Activated CD4-positive, alpha-beta memory T cell treated with anti-CD3 and anti-CD28 coated beads, Interleukin-2, amount 10 ng/mL, durations not matched to agents 7 days and 5 days (primary cell): Measurements from ENCODE around the gene ENKD1. TPM values are rescaled to one million over a fixed set of nuclear protein-coding genes. Genes with fewer than 3 reads are reported as not detected.
A peak's percentile ranks its signal among the peaks of the same experiment; 100 is the strongest.

ENCODE experiments used
- CTCF ChIA-PET: fragments of 350-600 bp; sonication (Branson Sonifier 250); formaldehyde crosslinking; loops from one replicate; lab custom pipeline; 2021; ENCODE audit warnings: antibody characterized with exemption, inconsistent platforms; lab: Charles Lee
- POLR2A ChIA-PET: fragments of 350-600 bp; sonication (Branson Sonifier 250); formaldehyde crosslinking; loops from one replicate; lab custom pipeline; 2021; ENCODE audit warnings: antibody characterized with exemption; lab: Charles Lee
- DNase-seq: peaks from one replicate; pipeline ENCODE4 v3.0.0-alpha.2; 2020
- H3K27ac Mint-ChIP-seq: one replicate; pipeline ENCODE4 v1.8.0; 2021; ENCODE audit warnings: mild to moderate bottlenecking, mixed read lengths
- H3K27me3 Mint-ChIP-seq: one replicate; pipeline ENCODE4 v1.8.0; 2021; ENCODE audit warnings: mixed read lengths
- H3K36me3 Mint-ChIP-seq: one replicate; pipeline ENCODE4 v1.8.0; 2021; ENCODE audit warnings: low read depth, mixed read lengths
- H3K4me1 Mint-ChIP-seq: one replicate; pipeline ENCODE4 v1.8.0; 2021; ENCODE audit warnings: mixed read lengths
- H3K4me3 Mint-ChIP-seq: one replicate; pipeline ENCODE4 v1.8.0; 2021; ENCODE audit warnings: mild to moderate bottlenecking, mixed read lengths
- H3K9me3 Mint-ChIP-seq: one replicate; pipeline ENCODE4 v1.8.0; 2021; ENCODE audit warnings: mixed read lengths
- total RNA-seq, 2 experiments: library from RNA; stranded (reverse); gene quantifications; one replicate each; pipeline ENCODE4 v1.2.3, GENCODE V29; 2021

ENKD1 gene, protein sequence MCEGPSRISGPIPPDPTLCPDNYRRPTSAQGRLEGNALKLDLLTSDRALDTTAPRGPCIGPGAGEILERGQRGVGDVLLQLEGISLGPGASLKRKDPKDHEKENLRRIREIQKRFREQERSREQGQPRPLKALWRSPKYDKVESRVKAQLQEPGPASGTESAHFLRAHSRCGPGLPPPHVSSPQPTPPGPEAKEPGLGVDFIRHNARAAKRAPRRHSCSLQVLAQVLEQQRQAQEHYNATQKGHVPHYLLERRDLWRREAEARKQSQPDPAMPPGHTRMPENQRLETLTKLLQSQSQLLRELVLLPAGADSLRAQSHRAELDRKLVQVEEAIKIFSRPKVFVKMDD
- total RNA-seq, result 1 to 10 TPM; 7.4 to 8.1 TPM

DNA sequence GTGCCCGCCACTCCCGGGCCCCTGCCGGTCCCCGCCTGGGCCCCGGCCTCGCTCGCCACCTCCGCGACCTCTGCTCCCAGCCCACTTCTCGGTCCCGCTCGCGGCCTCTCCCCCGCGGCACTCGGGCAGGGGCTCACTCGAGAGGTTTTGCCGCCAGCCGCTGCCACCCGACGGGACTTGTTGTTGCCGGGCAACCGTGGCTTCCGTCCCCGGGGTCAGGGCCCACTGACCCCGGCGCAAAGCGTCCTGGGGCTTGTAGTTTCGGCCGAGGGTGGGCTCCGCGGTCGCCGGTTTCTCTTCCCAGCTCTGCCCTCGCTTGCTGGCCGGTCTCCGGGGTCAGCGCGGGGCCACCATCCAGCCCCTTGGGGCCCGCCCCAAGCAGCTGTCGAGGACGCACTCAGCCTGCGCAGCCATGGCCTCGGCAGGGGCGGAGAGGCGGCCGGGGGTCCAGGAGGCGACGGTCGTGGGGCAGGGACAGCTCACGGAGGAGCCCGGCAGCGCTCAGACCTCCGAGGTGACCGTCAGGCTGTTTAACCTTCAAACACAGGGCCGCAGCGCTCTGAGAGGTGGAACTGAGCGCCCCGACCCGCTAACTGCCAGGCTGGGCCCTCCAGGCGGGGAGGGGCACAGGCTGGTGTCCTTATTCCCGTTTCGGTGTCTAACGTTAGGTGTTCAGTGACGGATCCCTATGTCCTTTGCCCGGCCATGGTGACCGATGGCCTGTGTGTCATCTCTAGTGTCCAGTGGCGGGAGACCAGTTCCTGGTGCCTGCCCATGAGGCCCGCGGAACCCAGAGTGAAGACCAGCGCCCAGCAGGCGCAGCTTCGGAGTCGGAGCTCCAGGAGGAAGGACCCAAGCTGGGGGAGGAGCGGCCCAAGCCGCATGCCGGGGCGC is at the start of gene ENKD1, which contains the start of gene C16orf86:
TSS of gene ENKD1 (minus strand) at position 192 of the 894 bp plus-strand sequence. CDS start 308 bp downstream, outside the sequence.
TSS of gene C16orf86 (plus strand) at position 256 of the 894 bp plus-strand sequence. CDS start at position 413, 157 bp downstream.
- H3K36me3 Mint-ChIP-seq, result no peaks in the 10 kb centered on the region
- DNase-seq, result peak; percentile 87
- H3K27me3 Mint-ChIP-seq, result no peaks in the 10 kb centered on the region
- peaks cover 27% of the 10 kb centered on the region for H3K4me1 Mint-ChIP-seq
- peak within 1 kb of the TSS; percentile 86 for H3K4me3 Mint-ChIP-seq
- no peaks in the 10 kb centered on the region for H3K9me3 Mint-ChIP-seq
- ChIA-PET CTCF (interaction anchor here (1.0 to 16.7 kb wide), 17 partner anchors 22 to 374 kb away, joined by 3 to 179 read pairs (median 4); partner anchors contain the start of genes ATP6V0D1, CARMIL2 and CTCF), POLR2A (interaction anchor here (1.0 to 3.7 kb wide), 12 partner anchors 8 to 186 kb away, joined by 3 to 15 read pairs (median 5); partner anchors contain the start of genes ATP6V0D1, CARMIL2, CTCF and GFOD2)
- H3K27ac Mint-ChIP-seq, result peak within 1 kb of the TSS; percentile 47

DNA sequence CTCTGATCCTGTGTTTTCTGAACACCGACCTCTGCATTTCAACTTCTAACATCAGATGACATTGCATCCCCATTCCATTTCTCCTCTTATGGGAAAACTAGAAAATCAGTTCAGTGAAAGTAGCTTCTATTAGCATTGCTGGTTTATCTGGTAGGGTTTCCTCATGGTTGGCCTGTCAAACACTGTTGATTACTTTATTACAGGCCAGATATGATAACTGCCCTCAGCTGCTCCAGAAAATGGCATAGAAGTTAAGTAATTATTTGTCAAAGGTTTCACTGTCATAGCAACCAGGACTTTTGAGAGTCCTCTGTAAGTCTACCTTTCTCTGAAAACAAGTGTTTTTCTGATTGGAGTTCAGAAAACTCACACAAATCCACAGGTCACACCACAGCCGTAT is 49.5 kb upstream of the ENKD1 start:
- peaks cover 5% of the 10 kb centered on the region for H3K36me3 Mint-ChIP-seq
- no peaks in the 10 kb centered on the region for H3K27me3 Mint-ChIP-seq
- no peak for DNase-seq
- no peak overlapping the region for H3K4me3 Mint-ChIP-seq
- ChIA-PET CTCF (interaction anchor here (0.7 to 1.7 kb wide), 5 partner anchors 49 to 195 kb away, joined by 3 to 4 read pairs (median 4); partner anchors contain the start of genes C16orf86, ENKD1, RANBP10 and TSNAXIP1), POLR2A (interaction anchor here (0.9 kb wide), 1 partner anchor 289 kb away, joined by 3 read pairs; no protein-coding TSS in a partner anchor)
- H3K9me3 Mint-ChIP-seq, result no peaks in the 10 kb centered on the region
- peaks cover 50% of the 10 kb centered on the region for H3K4me1 Mint-ChIP-seq
- no peak overlapping the region for H3K27ac Mint-ChIP-seq

DNA sequence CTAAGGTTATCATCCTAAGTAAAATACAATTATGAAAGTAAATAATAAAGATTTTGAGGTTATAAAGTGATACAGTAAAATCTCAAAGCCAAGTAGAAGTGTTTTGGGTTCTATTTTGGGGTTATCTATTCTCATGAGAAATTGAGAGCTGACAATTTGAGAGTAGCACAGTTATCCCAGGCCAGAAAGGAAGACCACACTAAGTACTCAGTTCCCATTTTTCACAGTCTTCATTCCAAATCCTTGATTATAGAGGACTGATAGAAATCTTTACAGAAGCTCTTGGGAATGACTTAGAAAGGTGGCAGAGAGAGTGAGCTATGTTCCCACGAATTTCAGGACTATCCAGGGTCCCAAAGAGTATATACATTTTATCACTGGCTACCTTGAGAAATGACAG is 48.0 kb upstream of the ENKD1 start:
- Mint-ChIP-seq H3K4me1 (peaks cover 37% of the 10 kb centered on the region), H3K36me3 (peaks cover 5% of the 10 kb centered on the region), H3K27me3 (no peaks in the 10 kb centered on the region), H3K27ac (no peak overlapping the region), H3K4me3 (no peak overlapping the region), H3K9me3 (no peaks in the 10 kb centered on the region)
- DNase-seq, result no peak
- POLR2A ChIA-PET, result no interaction called here
- CTCF ChIA-PET, result interaction anchor here (0.6 to 1.3 kb wide), 3 partner anchors 11 to 1324 kb away, joined by 3 to 5 read pairs (median 4); no protein-coding TSS in a partner anchor

DNA sequence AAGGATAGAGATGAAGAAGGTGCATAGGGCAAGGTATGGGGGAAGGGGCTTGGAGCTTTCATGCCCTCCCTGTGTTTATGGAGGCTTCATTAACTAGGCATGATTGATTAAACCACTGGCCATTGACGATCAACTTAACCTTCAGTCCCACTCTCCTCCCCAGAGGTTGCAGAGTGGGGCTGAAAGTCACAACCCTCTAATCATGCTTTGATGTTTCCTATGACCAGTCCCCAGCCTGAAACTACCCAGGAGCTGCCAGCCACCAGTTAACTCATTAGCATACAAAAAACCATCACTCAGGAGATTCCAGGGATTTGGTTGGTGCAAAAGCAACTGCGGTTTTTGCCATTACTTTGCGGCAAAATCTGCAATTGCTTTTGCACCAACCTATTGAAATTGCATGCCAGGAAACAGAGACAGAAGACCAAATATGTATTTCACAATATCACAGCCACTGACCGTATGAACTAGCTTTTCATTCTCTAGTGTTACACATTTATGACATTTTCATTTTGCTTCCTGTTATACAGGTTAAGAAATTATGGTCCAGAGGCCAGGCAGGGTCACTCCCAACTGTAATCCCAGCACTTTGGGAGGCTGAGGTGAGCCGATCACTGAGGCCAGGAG is 47.2 kb upstream of the ENKD1 start:
- no peaks in the 10 kb centered on the region for H3K27me3 Mint-ChIP-seq
- H3K4me3 Mint-ChIP-seq, result no peak overlapping the region
- H3K9me3 Mint-ChIP-seq, result no peaks in the 10 kb centered on the region
- CTCF ChIA-PET, result interaction anchor here (0.7 kb wide), 1 partner anchor 1323 kb away, joined by 4 read pairs; no protein-coding TSS in a partner anchor
- H3K27ac Mint-ChIP-seq, result no peak overlapping the region
- POLR2A ChIA-PET, result no interaction called here
- no peak for DNase-seq
- H3K36me3 Mint-ChIP-seq, result peaks cover 5% of the 10 kb centered on the region
- H3K4me1 Mint-ChIP-seq, result peaks cover 34% of the 10 kb centered on the region

DNA sequence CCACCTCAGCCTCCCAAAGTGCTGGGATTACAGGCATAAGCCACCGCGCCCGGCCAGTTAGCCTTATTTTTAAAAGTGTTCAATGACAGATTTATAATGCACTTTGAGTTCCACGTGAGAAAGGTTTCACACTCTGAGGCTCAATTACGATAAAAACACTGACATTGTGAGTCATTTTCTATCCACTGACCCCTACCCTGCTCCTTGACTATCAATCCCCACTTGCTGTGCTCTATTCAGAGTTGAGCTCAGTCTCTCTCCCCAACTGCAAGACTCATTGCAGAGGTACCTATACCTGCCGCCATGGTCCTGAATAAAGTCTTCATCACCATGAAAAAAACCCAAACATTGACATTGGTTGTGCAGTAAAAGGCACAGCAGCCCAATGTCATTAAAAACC is 44.1 kb upstream of the ENKD1 start:
- H3K4me1 Mint-ChIP-seq, result peaks cover 9% of the 10 kb centered on the region
- DNase-seq, result no peak
- no peaks in the 10 kb centered on the region for H3K9me3 Mint-ChIP-seq
- H3K27ac Mint-ChIP-seq, result no peak overlapping the region
- H3K27me3 Mint-ChIP-seq, result no peaks in the 10 kb centered on the region
- no peaks in the 10 kb centered on the region for H3K36me3 Mint-ChIP-seq
- CTCF ChIA-PET, result no interaction called here
- no peak overlapping the region for H3K4me3 Mint-ChIP-seq
- POLR2A ChIA-PET, result no interaction called here

DNA sequence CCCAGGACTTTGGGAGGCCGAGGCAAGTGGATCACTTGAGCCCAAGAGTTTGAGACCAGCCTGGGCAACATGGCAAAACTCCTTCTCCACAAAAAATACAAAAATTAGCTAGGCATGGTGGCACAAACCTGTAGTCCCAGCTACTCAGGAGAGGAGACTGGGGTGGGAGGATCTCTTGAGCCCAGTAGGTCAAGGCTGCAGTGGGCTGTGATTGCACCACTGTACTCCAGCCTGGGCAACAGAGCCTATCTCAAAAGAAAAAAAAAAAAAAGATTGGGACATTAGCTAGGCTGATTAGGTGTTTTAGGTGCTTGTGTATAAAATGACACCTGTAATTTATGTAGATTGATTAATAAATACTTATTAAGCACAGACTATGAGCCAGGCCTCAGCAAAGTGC is 42.5 kb upstream of the ENKD1 start:
- Mint-ChIP-seq H3K36me3 (no peaks in the 10 kb centered on the region), H3K27me3 (no peaks in the 10 kb centered on the region), H3K9me3 (no peaks in the 10 kb centered on the region), H3K4me1 (peaks cover 19% of the 10 kb centered on the region), H3K4me3 (no peak overlapping the region), H3K27ac (no peak overlapping the region)
- no peak for DNase-seq
- ChIA-PET CTCF (interaction anchor here (0.9 to 1.6 kb wide), 2 partner anchors 8 to 37 kb away, joined by 3 read pairs; no protein-coding TSS in a partner anchor), POLR2A (interaction anchor here (1.8 kb wide), 1 partner anchor 10 kb away, joined by 5 read pairs; the partner anchor contains the start of gene GFOD2)

DNA sequence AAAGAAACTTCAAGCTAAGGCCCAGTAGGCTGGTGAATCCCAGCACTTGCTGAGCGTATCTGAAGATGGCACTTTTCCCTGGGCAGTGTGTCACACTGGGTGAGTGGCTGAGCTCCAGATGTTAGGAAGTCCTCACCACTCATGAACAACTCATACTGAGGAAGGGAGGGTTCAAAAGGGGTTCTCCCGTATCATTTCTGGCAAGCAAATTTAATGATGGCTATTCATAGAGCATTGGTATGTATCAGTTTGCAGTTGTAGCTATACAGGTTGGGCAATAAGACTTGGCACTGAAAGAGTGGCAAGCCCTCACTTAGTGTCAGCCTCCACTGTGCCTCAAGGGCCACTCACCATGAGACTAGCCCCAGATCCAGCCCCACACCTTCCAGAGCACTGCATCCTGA is 41.8 kb upstream of the ENKD1 start:
- no peak overlapping the region for H3K27ac Mint-ChIP-seq
- CTCF ChIA-PET, result interaction anchor here (1.6 kb wide), 1 partner anchor 8 kb away, joined by 3 read pairs; no protein-coding TSS in a partner anchor
- H3K36me3 Mint-ChIP-seq, result no peaks in the 10 kb centered on the region
- H3K4me3 Mint-ChIP-seq, result no peak overlapping the region
- H3K27me3 Mint-ChIP-seq, result no peaks in the 10 kb centered on the region
- H3K9me3 Mint-ChIP-seq, result no peaks in the 10 kb centered on the region
- DNase-seq, result no peak
- H3K4me1 Mint-ChIP-seq, result peaks cover 23% of the 10 kb centered on the region
- POLR2A ChIA-PET, result interaction anchor here (1.8 kb wide), 1 partner anchor 11 kb away, joined by 5 read pairs; the partner anchor contains the start of gene GFOD2

DNA sequence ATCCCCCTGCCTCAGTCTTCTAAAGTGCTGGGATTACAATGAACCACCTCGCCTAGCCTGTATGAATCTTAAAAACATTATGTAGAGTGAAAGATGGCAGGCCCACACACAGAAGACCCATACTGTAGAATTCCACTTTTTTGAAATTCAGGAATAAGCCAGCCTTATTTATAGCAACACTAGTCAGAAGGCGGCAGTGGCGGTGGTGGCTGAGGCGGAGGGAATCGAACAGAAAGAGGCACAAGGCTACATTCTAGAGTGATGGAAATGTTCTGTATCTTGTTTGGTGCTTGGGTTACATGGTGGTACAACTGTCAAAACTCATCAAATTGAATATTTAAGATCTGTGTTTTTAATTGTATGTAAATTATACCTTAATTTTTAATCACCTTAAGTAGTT is 41.2 kb upstream of the ENKD1 start:
- peaks cover 28% of the 10 kb centered on the region for H3K4me1 Mint-ChIP-seq
- no peak for DNase-seq
- H3K36me3 Mint-ChIP-seq, result no peaks in the 10 kb centered on the region
- ChIA-PET POLR2A (no interaction called here), CTCF (no interaction called here)
- H3K27ac Mint-ChIP-seq, result no peak overlapping the region
- H3K27me3 Mint-ChIP-seq, result no peaks in the 10 kb centered on the region
- no peaks in the 10 kb centered on the region for H3K9me3 Mint-ChIP-seq
- no peak overlapping the region for H3K4me3 Mint-ChIP-seq

DNA sequence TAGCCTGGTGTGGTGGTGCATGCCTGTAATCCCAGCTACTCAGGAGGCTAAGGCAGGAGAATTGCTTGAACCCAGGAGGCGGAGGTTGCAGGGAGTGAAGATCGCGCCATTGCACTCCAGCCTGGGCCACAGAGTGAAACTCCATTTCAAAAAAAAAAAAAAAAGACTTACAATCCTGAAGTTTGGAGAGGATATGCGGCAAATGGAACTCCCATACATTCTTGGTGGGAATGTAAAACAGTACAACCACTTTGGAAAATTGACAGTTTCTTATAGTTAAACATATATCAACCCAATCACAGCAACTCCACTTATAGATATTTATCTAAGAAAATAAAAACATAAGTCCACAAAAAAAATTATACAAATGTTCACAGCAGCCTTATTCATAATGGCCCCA is 40.7 kb upstream of the ENKD1 start:
- DNase-seq, result no peak
- Mint-ChIP-seq H3K27ac (no peak overlapping the region), H3K4me3 (no peak overlapping the region), H3K9me3 (no peaks in the 10 kb centered on the region), H3K36me3 (no peaks in the 10 kb centered on the region), H3K27me3 (no peaks in the 10 kb centered on the region), H3K4me1 (peaks cover 31% of the 10 kb centered on the region)
- ChIA-PET POLR2A (no interaction called here), CTCF (interaction anchor here (1.4 kb wide), 1 partner anchor 160 kb away, joined by 8 read pairs; no protein-coding TSS in a partner anchor)

DNA sequence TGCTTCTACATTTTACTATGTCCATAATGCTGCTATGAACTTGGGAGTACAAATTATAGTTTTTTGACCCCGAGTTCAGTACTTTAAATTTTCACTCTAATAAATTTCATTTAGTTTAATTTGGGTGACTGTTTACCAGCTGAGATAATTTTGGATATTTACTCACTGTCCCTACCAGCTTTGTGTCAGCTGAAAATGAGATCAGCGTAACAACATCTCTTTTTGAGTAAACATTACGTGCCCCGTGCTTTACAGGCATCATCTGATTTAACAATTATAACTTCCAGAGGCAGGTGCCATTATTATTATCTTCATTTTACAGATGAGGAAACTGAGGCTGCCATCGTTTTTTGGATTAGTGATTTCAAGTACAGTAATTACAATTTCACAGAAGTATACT is 37.6 kb upstream of the ENKD1 start:
- Mint-ChIP-seq H3K4me3 (no peak overlapping the region), H3K9me3 (no peaks in the 10 kb centered on the region), H3K36me3 (no peaks in the 10 kb centered on the region), H3K27me3 (no peaks in the 10 kb centered on the region), H3K4me1 (peaks cover 25% of the 10 kb centered on the region), H3K27ac (peak overlapping the region; percentile 77)
- no peak for DNase-seq
- CTCF ChIA-PET, result interaction anchor here (1.0 to 1.2 kb wide), 2 partner anchors 16 to 183 kb away, joined by 3 read pairs; no protein-coding TSS in a partner anchor
- POLR2A ChIA-PET, result no interaction called here

DNA sequence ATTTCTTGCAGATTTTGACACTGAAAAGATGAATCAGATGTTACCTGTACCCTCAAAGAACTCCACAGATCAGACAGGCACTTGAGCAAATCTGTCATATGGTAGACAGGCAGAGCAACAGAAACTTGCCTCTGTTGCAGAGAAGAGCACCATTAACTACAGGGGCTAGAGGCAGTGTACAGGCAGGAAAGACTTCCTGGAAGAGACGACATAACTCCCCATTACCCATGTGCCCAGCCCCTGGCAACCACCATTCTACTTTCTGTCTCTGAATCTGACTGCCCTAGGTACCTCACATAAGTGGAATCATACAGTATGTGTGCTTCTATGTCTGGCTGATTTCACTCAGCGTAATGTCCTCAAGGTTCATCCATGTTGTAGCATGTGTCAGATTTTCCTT is 37.1 kb upstream of the ENKD1 start:
- CTCF ChIA-PET, result interaction anchor here (1.0 kb wide), 1 partner anchor 16 kb away, joined by 3 read pairs; no protein-coding TSS in a partner anchor
- POLR2A ChIA-PET, result no interaction called here
- peak; percentile 33 for DNase-seq
- Mint-ChIP-seq H3K4me1 (peaks cover 25% of the 10 kb centered on the region), H3K9me3 (peaks cover 1% of the 10 kb centered on the region), H3K27me3 (no peaks in the 10 kb centered on the region), H3K27ac (peak overlapping the region; percentile 77), H3K36me3 (peaks cover 3% of the 10 kb centered on the region), H3K4me3 (no peak overlapping the region)

DNA sequence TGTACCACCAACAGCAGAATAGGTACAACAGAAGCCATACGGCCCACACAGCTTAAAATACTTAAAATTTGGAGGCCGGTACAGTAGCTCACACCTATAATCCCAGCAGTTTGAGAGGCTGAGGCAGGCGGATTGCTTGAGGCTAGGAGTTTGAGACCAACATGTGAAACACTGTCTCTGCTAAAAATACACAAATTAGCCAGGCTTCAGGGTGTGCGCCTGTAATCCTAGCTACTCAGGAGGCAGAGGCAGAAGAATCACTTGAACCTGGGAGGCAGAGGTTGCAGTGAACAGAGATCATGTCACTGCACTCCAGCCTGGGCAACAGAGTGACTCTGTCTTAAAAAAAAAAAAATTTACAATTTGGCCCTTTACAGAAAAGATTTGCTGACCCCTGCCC is 35.6 kb upstream of the ENKD1 start:
- no peaks in the 10 kb centered on the region for H3K27me3 Mint-ChIP-seq
- peaks cover 2% of the 10 kb centered on the region for H3K9me3 Mint-ChIP-seq
- ChIA-PET POLR2A (no interaction called here), CTCF (interaction anchor here (0.6 to 0.7 kb wide), 2 partner anchors 113 to 148 kb away, joined by 3 to 8 read pairs; no protein-coding TSS in a partner anchor)
- no peak overlapping the region for H3K27ac Mint-ChIP-seq
- no peak for DNase-seq
- no peak overlapping the region for H3K4me3 Mint-ChIP-seq
- peaks cover 25% of the 10 kb centered on the region for H3K4me1 Mint-ChIP-seq
- H3K36me3 Mint-ChIP-seq, result peaks cover 14% of the 10 kb centered on the region
